ENCODE results near the gene TCF3. TPM values are rescaled to one million over a fixed set of nuclear protein-coding genes. Genes with fewer than 3 reads are reported as not detected.

TCF3 gene
- total and polyA plus RNA-seq, 2 of the 8 experiments (the other 6 are each of a cell fraction or from before 2014, with no cell fraction given), result 241 to 348 TPM

DNA sequence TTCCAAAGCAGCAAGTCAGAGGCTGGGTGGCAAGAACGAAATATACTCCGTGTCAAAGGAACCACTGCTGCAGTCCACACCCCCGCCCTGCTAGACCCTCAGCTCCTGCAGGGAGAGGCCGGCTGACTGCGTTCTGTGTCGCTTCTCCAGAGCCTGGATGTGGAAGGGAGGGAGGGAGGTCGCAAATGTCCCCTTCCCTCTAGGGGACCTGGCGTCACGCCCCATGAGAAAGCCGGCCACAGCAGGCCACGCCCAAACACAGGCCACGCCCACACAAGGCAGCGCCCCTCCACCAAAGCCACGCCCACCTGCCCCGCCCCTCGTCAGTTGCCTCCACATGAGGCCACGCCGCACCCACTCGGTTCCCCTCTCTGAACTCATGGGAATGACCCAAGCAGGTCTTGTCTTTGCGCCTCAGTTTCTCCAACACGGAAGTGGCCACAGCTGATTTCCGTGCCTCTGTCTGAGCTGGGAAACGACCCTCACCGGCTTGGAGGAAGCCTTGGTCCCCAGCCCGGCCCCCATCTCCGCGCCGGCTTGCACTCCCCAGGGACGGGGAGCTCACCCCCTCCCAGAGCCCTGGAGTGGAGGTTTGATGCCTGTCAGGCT, 38.4 kb upstream of the TCF3 start:
- no peak overlapping the region for H2BK5ac ChIP-seq (ENCODE audit: low read depth, low read length)
- H3K23me2 ChIP-seq (ENCODE audit: low read depth, low read length), result no peaks in the 10 kb centered on the region; the same call in 1 of the 2 replicates
- H2BK12ac ChIP-seq (ENCODE audit: low read depth, low read length), result 0 out of 2 replicates have a peak overlapping the region, but pooled peaks have one; percentile 4
- DNase-seq (ENCODE audit: low read depth in 1 of 2, low spot score in 2 of 2), result peak; percentile 38 to 98
- no peak overlapping the region for H2AK5ac ChIP-seq (ENCODE audit: low read depth, low read length)
- ChIA-PET CTCF (ENCODE audit: partially characterized antibody) (interaction anchor here (0.6 to 1.4 kb wide), 7 partner anchors 25 to 144 kb away, joined by 3 to 6 read pairs (median 3); no protein-coding TSS in a partner anchor), POLR2A (ENCODE audit: partially characterized antibody) (interaction anchor here (0.8 kb wide), 1 partner anchor 100 kb away, joined by 3 read pairs; no protein-coding TSS in a partner anchor)
- H3K4me3 ChIP-seq (ENCODE audit: extremely low read depth in 1 of 4, insufficient read depth in 2 of 4, low read depth in 3 of 4, low read length in 4 of 4), result peak overlapping the region; percentile 6 to 53 (median 27); a peak in 6 of 8 replicates
- FAIRE-seq, result peak; percentile 87
- H3K23ac ChIP-seq (ENCODE audit: insufficient read length), result no peak overlapping the region
- no peak overlapping the region for H2AFZ ChIP-seq (ENCODE audit: low read length)
- no peaks in the 10 kb centered on the region for H3K79me2 ChIP-seq (ENCODE audit: control insufficient read depth in 1 of 2, insufficient read depth in 2 of 2, low read length in 2 of 2)
- H3K4ac ChIP-seq (replicated peaks; ENCODE audit: insufficient read length, low read depth, low read length), result no peak overlapping the region
- H4K8ac ChIP-seq (ENCODE audit: extremely low read depth, insufficient read depth, low read length), result no peak overlapping the region; the same call in 1 of the 2 replicates
- no peak overlapping the region for H2BK20ac ChIP-seq (ENCODE audit: low read length)
- H3K79me1 ChIP-seq (ENCODE audit: low read depth, low read length), result no peaks in the 10 kb centered on the region
- peaks cover 3 to 5% of the 10 kb centered on the region in 2 experiments; a peak in 2 of 4 replicates for H3K9me3 ChIP-seq (ENCODE audit: insufficient read depth in 2 of 2, low read depth in 1 of 2, low read length in 1 of 2)
- H3K27me3 ChIP-seq (replicated peaks in 1 of 4; ENCODE audit: control insufficient read depth in 3 of 4, extremely low read depth in 1 of 4, insufficient read depth in 3 of 4, low read length in 3 of 4), result peaks cover 0 to 13% (median 10%) of the 10 kb centered on the region in 4 experiments; a peak in 6 of 7 replicates
- peaks cover 0 to 8% (median 5%) of the 10 kb centered on the region in 4 experiments; a peak in 4 of 7 replicates for H3K4me1 ChIP-seq (replicated peaks in 1 of 4; ENCODE audit: control insufficient read depth in 3 of 4, insufficient read depth in 4 of 4, low read length in 3 of 4)
- no peak overlapping the region for H2BK120ac ChIP-seq (replicated peaks; ENCODE audit: low read depth, low read length)
- no peak overlapping the region for H3K56ac ChIP-seq (replicated peaks; ENCODE audit: insufficient read length, low read depth, low read length)
- no peak overlapping the region for H4K91ac ChIP-seq (replicated peaks; ENCODE audit: insufficient read length, low read length)
- H4K20me1 ChIP-seq (replicated peaks in 1 of 2; ENCODE audit: control insufficient read depth in 1 of 2, insufficient read depth in 2 of 2, low read length in 2 of 2), result no peaks in the 10 kb centered on the region
- H3K27ac ChIP-seq (ENCODE audit: low read depth, low read length), result no peak overlapping the region
- H2BK15ac ChIP-seq (ENCODE audit: low read length), result peak overlapping the region; percentile 19; the same call in 1 of the 2 replicates
- 26% methylated on average over 28 of the region's 29 CpGs; no CpG with 5 or more reads in 1 of the 2 experiments for WGBS, 2 experiments (ENCODE audit: extremely low coverage in 1 of 2, insufficient coverage in 1 of 2, insufficient read length in 1 of 2, insufficient replicate concordance in 2 of 2, low coverage in 1 of 2, low lambda C conversion rate in 2 of 2, missing lambda C conversion rate in 1 of 2)
- peak overlapping the region; percentile 61 to 78 for H3K4me2 ChIP-seq (ENCODE audit: insufficient read depth in 1 of 2, low read depth in 2 of 2, low read length in 2 of 2)
- no peak overlapping the region for H3K14ac ChIP-seq (ENCODE audit: insufficient read length)
- H3K9ac ChIP-seq (replicated peaks in 1 of 4; ENCODE audit: extremely low read depth in 1 of 4, low read depth in 3 of 4, low read length in 3 of 4), result no peak overlapping the region
- no peak overlapping the region for H3K18ac ChIP-seq (ENCODE audit: extremely low read depth, low read length)
- H4K5ac ChIP-seq (ENCODE audit: insufficient read length, low read depth, low read length), result no peak overlapping the region
- H3K36me3 ChIP-seq (ENCODE audit: control insufficient read depth in 2 of 4, insufficient read depth in 4 of 4, low read length in 3 of 4), result no peaks in the 10 kb centered on the region
- no peak for TF ChIP-seq TEAD4 (IDR thresholded peaks at IDR 0.05; ENCODE audit: low read depth, low read length)
- TF ChIP-seq HDAC2 (IDR thresholded peaks at IDR 0.05; ENCODE audit: borderline replicate concordance in 1 of 2, low read depth in 2 of 2, low read length in 2 of 2), result peak in 1 of 2 experiments; percentile 45; a peak in 1 of 4 replicates
- TF ChIP-seq, protein P1, sequence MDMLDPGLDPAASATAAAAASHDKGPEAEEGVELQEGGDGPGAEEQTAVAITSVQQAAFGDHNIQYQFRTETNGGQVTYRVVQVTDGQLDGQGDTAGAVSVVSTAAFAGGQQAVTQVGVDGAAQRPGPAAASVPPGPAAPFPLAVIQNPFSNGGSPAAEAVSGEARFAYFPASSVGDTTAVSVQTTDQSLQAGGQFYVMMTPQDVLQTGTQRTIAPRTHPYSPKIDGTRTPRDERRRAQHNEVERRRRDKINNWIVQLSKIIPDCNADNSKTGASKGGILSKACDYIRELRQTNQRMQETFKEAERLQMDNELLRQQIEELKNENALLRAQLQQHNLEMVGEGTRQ (IDR thresholded peaks at IDR 0.05; ENCODE audit: low read length), result no peak
- TF ChIP-seq BACH1 (IDR thresholded peaks at IDR 0.05; ENCODE audit: low read length), result no peak
- TF ChIP-seq CEBPB (IDR thresholded peaks at IDR 0.05; ENCODE audit: low read depth, low read length), result no peak
- TF ChIP-seq RNF2 (IDR thresholded peaks at IDR 0.05; ENCODE audit: borderline replicate concordance, low read depth, low read length, missing control alignments, poor library complexity, severe bottlenecking), result no peak
- TF ChIP-seq KDM4A (IDR thresholded peaks at IDR 0.05; ENCODE audit: low read depth, low read length, severe bottlenecking), result peak; percentile 51
- TF ChIP-seq FOSL1 (IDR thresholded peaks at IDR 0.05; ENCODE audit: insufficient read depth, low read depth, low read length), result no peak
- TF ChIP-seq NRF1 (IDR thresholded peaks at IDR 0.05; ENCODE audit: low read depth, low read length), result no peak
- TF ChIP-seq MAX (IDR thresholded peaks at IDR 0.05), result peak; percentile 20; the same call in 1 of the 2 replicates

All from H1 (cell line).